Endothelial cell of umbilical vein (primary cell): ENCODE measurements around the gene PIP4K2C. TPM values are rescaled to one million over a fixed set of nuclear protein-coding genes. Genes with fewer than 3 reads are reported as not detected.

ENCODE experiments used
- BruUV-seq: library from RNA; stranded (reverse); fragments of 400-500 nt; replicated peaks from 2 replicates; lab custom pipeline; 2021; lab: Mats Ljungman, UMichigan
- CTCF ChIA-PET: fragments of 300-600, 350-600 bp; sonication (Branson Sonifier 250); formaldehyde crosslinking; loops from one replicate; lab custom pipeline; 2021; ENCODE audit warnings: antibody characterized with exemption, inconsistent platforms; lab: Charles Lee
- POLR2A ChIA-PET: fragments of 300-600, 350-600 bp; sonication (Branson Sonifier 250); formaldehyde crosslinking; loops from one replicate; lab custom pipeline; 2021; ENCODE audit warnings: antibody characterized with exemption, inconsistent platforms; lab: Charles Lee
- DNase-seq: peaks from one replicate; pipeline ENCODE4 v3.0.0-alpha.2; 2011; ENCODE audit warnings: low read depth, low spot score
- FAIRE-seq: peaks from 2 replicates; lab custom pipeline; 2011; peaks lifted over from hg19 to GRCh38; lab: Jason Lieb, UNC
- H2AFZ ChIP-seq: 2 replicates; pipeline ENCODE4 v1.6.0; 2012; ENCODE audit warnings: low read depth, low read length, control low read depth, inconsistent platforms
- H3K27ac ChIP-seq: 2 replicates; pipeline ENCODE4 v1.5.1; 2011; ENCODE audit warnings: low read depth, mild to moderate bottlenecking, control low read depth, low read length, moderate library complexity; ENCODE audit not compliant: insufficient read depth
- H3K27me3 ChIP-seq, 2 experiments: 2 replicates each; pipeline versions ENCODE4 v1.6.0 to v1.6.1; 2011; ENCODE audit warnings: low read length in 2 of 2, mixed read lengths in 1 of 2; ENCODE audit not compliant: control insufficient read depth in 2 of 2, insufficient read depth in 2 of 2
- H3K36me3 ChIP-seq, 2 experiments: 2 replicates in 1 of 2; 3 replicates in 1 of 2; pipeline ENCODE4 v1.5.1; 2011; ENCODE audit warnings: low read length in 2 of 2, mild to moderate bottlenecking in 1 of 2, moderate library complexity in 1 of 2; ENCODE audit not compliant: control insufficient read depth in 2 of 2, insufficient read depth in 2 of 2; ENCODE audit errors: extremely low read depth in 1 of 2
- H3K4me1 ChIP-seq: 3 replicates; pipeline ENCODE4 v1.5.1; 2011; ENCODE audit warnings: mild to moderate bottlenecking, low read length; ENCODE audit not compliant: control insufficient read depth, insufficient read depth; ENCODE audit errors: extremely low read depth
- H3K4me2 ChIP-seq: 2 replicates; pipeline ENCODE4 v1.6.1; 2011; ENCODE audit warnings: low read length, control low read depth, mixed read lengths; ENCODE audit not compliant: insufficient read depth
- H3K4me3 ChIP-seq, 3 experiments: fragments of 200-600 bp in 1 of 3; sonication (generic), shearing (Covaris generic) in 1 of 3; replicated peaks in 1 of 3; 2 replicates each; pipeline ENCODE4 v1.5.1; 2011 to 2016; ENCODE audit warnings: control low read depth in 3 of 3, low read length in 3 of 3, mild to moderate bottlenecking in 2 of 3, inconsistent platforms in 1 of 3, low read depth in 1 of 3, moderate library complexity in 1 of 3; ENCODE audit not compliant: insufficient read depth in 1 of 3
- H3K79me2 ChIP-seq: 2 replicates; pipeline ENCODE4 v1.6.0; 2012; ENCODE audit warnings: low read length, inconsistent platforms; ENCODE audit not compliant: control insufficient read depth, insufficient read depth
- H3K9ac ChIP-seq: replicated peaks from 2 replicates; pipeline ENCODE3; 2011; ENCODE audit warnings: low read length, control low read depth; ENCODE audit not compliant: insufficient read depth; ENCODE audit errors: extremely low read depth
- H3K9me1 ChIP-seq: replicated peaks from 3 replicates; pipeline ENCODE4 v1.6.0; 2011; ENCODE audit warnings: mild to moderate bottlenecking, low read length; ENCODE audit not compliant: control insufficient read depth, insufficient read depth; ENCODE audit errors: extremely low read depth
- H3K9me3 ChIP-seq: replicated peaks from 2 replicates; pipeline ENCODE4 v1.5.1; 2012; ENCODE audit warnings: low read length, inconsistent platforms; ENCODE audit not compliant: control insufficient read depth, insufficient read depth
- H4K20me1 ChIP-seq: replicated peaks from 2 replicates; pipeline ENCODE3; 2011; ENCODE audit warnings: mild to moderate bottlenecking, low read length; ENCODE audit not compliant: control insufficient read depth, insufficient read depth; ENCODE audit errors: extremely low read depth
- CTCF ChIP-seq, 2 donors: IDR thresholded peaks; 1 replicate in 1 of 2; 2 replicates in 1 of 2; pipeline ENCODE4 v1.5.1; 2011; ENCODE audit warnings: low read length in 2 of 2, mild to moderate bottlenecking in 2 of 2, moderate library complexity in 2 of 2, control low read depth in 1 of 2, inconsistent platforms in 1 of 2, low read depth in 1 of 2; ENCODE audit not compliant: insufficient read depth in 1 of 2; ENCODE audit errors: extremely low read depth in 1 of 2
- EZH2 ChIP-seq: IDR thresholded peaks from 2 replicates; pipeline ENCODE4 v1.6.1; 2012; ENCODE audit warnings: borderline replicate concordance, low read depth, mild to moderate bottlenecking, moderate library complexity, low read length, inconsistent platforms; ENCODE audit not compliant: severe bottlenecking
- FOS ChIP-seq: IDR thresholded peaks from 2 replicates; pipeline ENCODE4 v1.6.1; 2011; ENCODE audit warnings: mild to moderate bottlenecking, low read length, moderate library complexity, borderline replicate concordance; ENCODE audit not compliant: insufficient read depth
- MYC ChIP-seq: IDR thresholded peaks from one replicate; pipeline ENCODE4 v1.6.1; 2011; ENCODE audit warnings: mild to moderate bottlenecking, low read depth, low read length
- POLR2A ChIP-seq: IDR thresholded peaks from 2 replicates; pipeline ENCODE4 v1.6.1; 2012; ENCODE audit warnings: low read depth, mild to moderate bottlenecking, control low read depth, low read length
- POLR2AphosphoS5 ChIP-seq: IDR thresholded peaks from 2 replicates; pipeline ENCODE4 v1.6.1; 2012; ENCODE audit warnings: low read depth, mild to moderate bottlenecking, control low read depth, low read length, moderate library complexity; ENCODE audit not compliant: insufficient read depth
- dilution Hi-C: fragments of 300-500 bp; cut with MboI; formaldehyde crosslinking; loops from one replicate; pipeline ENCODE4 v1.15.0; 2019; ENCODE audit warnings: low sequenced_read_pairs; ENCODE audit not compliant: extremely low pct_ligation_motif_present
- intact Hi-C: fragments of 100-400 bp; cut with micrococcal nuclease; formaldehyde crosslinking; loops from one replicate; pipeline ENCODE4 v1.10.0; 2022
- polyA plus RNA-seq, 4 experiments: library from polyadenylated mRNA; depleted of rRNA in 3 of 4; stranded (reverse) in 3 of 4; unstranded in 1 of 4; fragments of >200 nt; gene quantifications; 2 replicates each; pipeline versions ENCODE4 v1.2.1 to v1.2.3, GENCODE V29; 2011 to 2012; ENCODE audit warnings: missing spikeins in 1 of 4
- total RNA-seq: library from RNA; stranded (reverse); gene quantifications from 2 replicates; pipeline ENCODE4 v1.2.3, GENCODE V29; 2021

Gene PIP4K2C
- total and polyA plus RNA-seq, 2 donors (not counting 3 experiments of a cell fraction or from before 2014, with no cell fraction given) = 10.5 to 11.5 TPM

- no peak overlapping the region for H2AFZ ChIP-seq
- no peaks in the 10 kb centered on the region for H3K36me3 ChIP-seq
- H3K27me3 ChIP-seq = peaks cover 52 to 65% of the 10 kb centered on the region in 2 experiments
- dilution Hi-C loops (no loop called here), intact Hi-C loops (no loop called here)
- H3K9me3 ChIP-seq = no peaks in the 10 kb centered on the region
- ChIA-PET CTCF (interaction anchor here (0.7 to 7.2 kb wide), 2 partner anchors 35 to 46 kb away, joined by 4 to 109 read pairs; no protein-coding TSS in a partner anchor), POLR2A (no interaction called here)
- H3K4me1 ChIP-seq = no peaks in the 10 kb centered on the region
- TF ChIP-seq FOS = no peak
- no peak for TF ChIP-seq CTCF (IDR thresholded peaks at IDR 0.05; ENCODE audit: extremely low read depth in 1 of 2, insufficient read depth in 1 of 2, low read depth in 1 of 2, low read length in 2 of 2)
- no peak for TF ChIP-seq MYC
- no peak for TF ChIP-seq POLR2AphosphoS5
- TF ChIP-seq POLR2A = no peak
- TF ChIP-seq EZH2 = no peak
- H3K79me2 ChIP-seq = no peaks in the 10 kb centered on the region
- H4K20me1 ChIP-seq = no peaks in the 10 kb centered on the region
- H3K4me3 ChIP-seq = no peak overlapping the region
- DNase-seq = no peak
- H3K27ac ChIP-seq = no peak overlapping the region
- no peak overlapping the region for H3K9ac ChIP-seq
- BruUV-seq = no TSS peak
- no peak for FAIRE-seq
- no peak overlapping the region for H3K4me2 ChIP-seq
- H3K9me1 ChIP-seq = no peaks in the 10 kb centered on the region
These were observed 36.0 kb downstream of the PIP4K2C start for GRCh38 chr12:57626921-57627445.
